Upper lobe of left lung (tissue), 6 donors: ENCODE data around the gene SULT1C2. TPM values are rescaled to one million over a fixed set of nuclear protein-coding genes. Genes with fewer than 3 reads are reported as not detected.

Experiments used
- ATAC-seq, 2 donors: fragments of 200-7000 bp; cut with Tn5 transposase; one replicate each; pipeline ENCODE4 v1.9.1; 2022; ENCODE audit warnings: mild to moderate bottlenecking in 2 of 2, moderate library complexity in 2 of 2; ENCODE audit not compliant: low FRiP score in 2 of 2
- DNase-seq, 2 donors: peaks; one replicate each; pipeline ENCODE4 v3.0.0-alpha.2; 2019 to 2020
- H3K27ac ChIP-seq, 4 donors: fragments of 200-600 bp; sonication (generic); one replicate each; pipeline ENCODE4 v1.5.1; 2016 to 2019
- H3K27me3 ChIP-seq, 4 donors: fragments of 200-600 bp; sonication (generic); one replicate each; pipeline ENCODE4 v1.5.1; 2017 to 2019
- H3K36me3 ChIP-seq, 4 donors: fragments of 200-600 bp; sonication (generic); one replicate each; pipeline ENCODE4 v1.5.1; 2016 to 2019
- H3K4me1 ChIP-seq, 4 donors: fragments of 200-600 bp; sonication (generic); one replicate each; pipeline ENCODE4 v1.5.1; 2018 to 2019
- H3K4me3 ChIP-seq, 4 donors: fragments of 200-600 bp; sonication (generic); one replicate each; pipeline ENCODE4 v1.5.1; 2017 to 2019; ENCODE audit warnings: mild to moderate bottlenecking in 2 of 4, moderate library complexity in 1 of 4
- H3K9me3 ChIP-seq, 4 donors: fragments of 200-600 bp; sonication (generic); one replicate each; pipeline ENCODE4 v1.5.1; 2018 to 2019
- EP300 ChIP-seq, 4 donors: sonication (generic); formaldehyde crosslinking; IDR thresholded peaks; one replicate each; pipeline ENCODE4 v1.5.1; 2017; ENCODE audit warnings: antibody characterized with exemption in 4 of 4, control low read depth in 2 of 4
- POLR2A ChIP-seq, 4 donors: fragments of 450-650 bp; IDR thresholded peaks; one replicate each; pipeline ENCODE4 v1.5.1; 2016 to 2017; ENCODE audit warnings: antibody characterized with exemption in 4 of 4, mild to moderate bottlenecking in 2 of 4
- POLR2AphosphoS5 ChIP-seq, 2 donors: sonication (generic); formaldehyde crosslinking; IDR thresholded peaks; one replicate each; pipeline ENCODE4 v1.5.1; 2017; ENCODE audit warnings: antibody characterized with exemption in 2 of 2
- WGBS, 2 donors: methylation state at CpG; one replicate each; pipeline ENCODE4 v1.1.5; 2017 to 2018; 5-methylcytosine and 5-hydroxymethylcytosine counted together
- total RNA-seq, 6 donors: library from RNA; depleted of rRNA in 4 of 6; stranded (reverse); fragments of >200 nt in 4 of 6; gene quantifications; one replicate each; pipeline versions ENCODE4 v1.1.0 to v1.2.1, GENCODE V29; 2016 to 2021
- TF ChIP-seq, protein P1 (sequence below), 6 experiments: fragments of 450-650 bp in 4 of 6; fragments of 200-600 bp in 2 of 6; sonication (generic) in 2 of 6; IDR thresholded peaks; one replicate each; pipeline ENCODE4 v1.5.1; 2016 to 2019; ENCODE audit warnings: antibody characterized with exemption in 6 of 6
- donor health status: DM: no; HTN: no; CAD: no; lungs with moderate emphysema.
- donor health status: DM: no; HTN: yes; CAD: no; lungs with severe emphysema.

SULT1C2 gene
- total RNA-seq, 6 donors from 2014 or later, result 0.49 to 7.7 (median 4.8) TPM

DNA sequence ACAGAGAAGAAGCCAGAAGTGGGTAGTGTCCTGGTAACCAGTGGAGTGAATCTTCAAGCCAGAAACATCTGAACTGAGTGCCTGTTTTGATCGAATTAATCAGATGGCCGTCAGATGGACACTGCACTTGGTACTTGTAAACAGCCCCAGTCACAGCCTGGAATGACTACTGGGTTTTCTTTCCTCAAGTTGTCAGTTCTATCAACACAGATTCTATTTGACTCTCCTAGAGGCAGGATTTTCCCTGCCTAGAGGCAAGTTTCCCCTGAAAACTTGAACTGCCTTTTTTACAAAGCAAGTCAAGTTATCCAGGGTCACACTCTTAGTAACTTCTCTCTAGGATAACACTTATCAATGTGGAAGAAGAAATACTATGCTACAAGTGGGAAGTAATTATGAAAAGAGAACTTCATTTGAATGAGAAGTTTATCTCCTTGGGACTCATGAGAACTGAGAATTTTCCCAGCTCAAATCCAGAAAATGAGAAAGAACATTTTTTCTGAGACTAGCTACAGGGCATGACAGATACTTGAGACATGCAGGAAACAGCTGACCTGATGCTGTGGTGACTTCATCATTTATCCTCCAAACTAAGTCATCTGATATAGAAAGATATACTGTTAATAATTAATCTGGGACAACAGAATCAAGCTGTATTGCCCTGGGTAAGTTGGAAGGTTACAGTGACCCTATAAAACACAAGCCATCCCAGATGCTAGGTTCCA, 36.0 kb downstream of the SULT1C2 start:
- Histone ChIP-seq H3K4me3 (no peak overlapping the region), H3K9me3 (no peaks in the 10 kb centered on the region), H3K27ac (no peak overlapping the region), H3K36me3 (no peaks in the 10 kb centered on the region), H3K27me3 (no peaks in the 10 kb centered on the region), H3K4me1 (no peaks in the 10 kb centered on the region)
- ATAC-seq, result no peak
- no peak for DNase-seq
- 78 to 86% methylated on average over 2 of the region's 2 CpGs for WGBS, 2 donors
- TF ChIP-seq EP300 (IDR thresholded peaks at IDR 0.05) (no peak), POLR2AphosphoS5 (IDR thresholded peaks at IDR 0.05) (no peak), POLR2A (IDR thresholded peaks at IDR 0.05) (no peak)
- TF ChIP-seq, protein P1, sequence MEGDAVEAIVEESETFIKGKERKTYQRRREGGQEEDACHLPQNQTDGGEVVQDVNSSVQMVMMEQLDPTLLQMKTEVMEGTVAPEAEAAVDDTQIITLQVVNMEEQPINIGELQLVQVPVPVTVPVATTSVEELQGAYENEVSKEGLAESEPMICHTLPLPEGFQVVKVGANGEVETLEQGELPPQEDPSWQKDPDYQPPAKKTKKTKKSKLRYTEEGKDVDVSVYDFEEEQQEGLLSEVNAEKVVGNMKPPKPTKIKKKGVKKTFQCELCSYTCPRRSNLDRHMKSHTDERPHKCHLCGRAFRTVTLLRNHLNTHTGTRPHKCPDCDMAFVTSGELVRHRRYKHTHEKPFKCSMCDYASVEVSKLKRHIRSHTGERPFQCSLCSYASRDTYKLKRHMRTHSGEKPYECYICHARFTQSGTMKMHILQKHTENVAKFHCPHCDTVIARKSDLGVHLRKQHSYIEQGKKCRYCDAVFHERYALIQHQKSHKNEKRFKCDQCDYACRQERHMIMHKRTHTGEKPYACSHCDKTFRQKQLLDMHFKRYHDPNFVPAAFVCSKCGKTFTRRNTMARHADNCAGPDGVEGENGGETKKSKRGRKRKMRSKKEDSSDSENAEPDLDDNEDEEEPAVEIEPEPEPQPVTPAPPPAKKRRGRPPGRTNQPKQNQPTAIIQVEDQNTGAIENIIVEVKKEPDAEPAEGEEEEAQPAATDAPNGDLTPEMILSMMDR (IDR thresholded peaks at IDR 0.05), result no peak

GRCh38 chr2:108325756-108326155, 37.1 kb downstream of the SULT1C2 start:
- DNase-seq, result no peak
- Histone ChIP-seq H3K27me3 (no peaks in the 10 kb centered on the region), H3K4me3 (no peak overlapping the region), H3K9me3 (no peaks in the 10 kb centered on the region), H3K27ac (no peak overlapping the region), H3K36me3 (no peaks in the 10 kb centered on the region), H3K4me1 (no peaks in the 10 kb centered on the region)
- no peak for TF ChIP-seq POLR2A (IDR thresholded peaks at IDR 0.05)
- TF ChIP-seq, protein P1 (IDR thresholded peaks at IDR 0.05), result no peak
- TF ChIP-seq EP300 (IDR thresholded peaks at IDR 0.05), result no peak
- no peak for TF ChIP-seq POLR2AphosphoS5 (IDR thresholded peaks at IDR 0.05)
- no peak for ATAC-seq
- 92 to 95% methylated on average over 2 of the region's 2 CpGs for WGBS, 2 donors

DNA sequence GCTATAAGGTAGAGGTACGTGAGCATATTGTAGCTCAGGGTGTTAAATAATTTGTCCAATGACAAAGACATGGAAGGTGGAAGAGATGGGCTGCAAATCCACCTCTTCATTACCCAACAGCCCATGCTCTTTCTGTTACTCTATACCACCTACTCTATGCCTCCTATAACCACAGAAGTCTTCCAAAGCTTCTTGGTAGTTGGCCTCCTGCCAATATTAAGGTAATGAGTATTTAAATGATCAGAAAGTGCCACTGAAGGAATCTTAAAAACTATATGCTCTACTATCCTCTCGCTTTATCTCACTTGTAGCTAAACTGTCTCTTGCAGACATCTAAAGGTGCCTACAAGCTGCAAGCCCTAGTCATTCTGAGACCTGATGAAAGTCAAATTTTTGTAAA, 41.1 kb downstream of the SULT1C2 start:
- no peak for ATAC-seq
- H3K4me1 ChIP-seq, result no peaks in the 10 kb centered on the region
- no peak overlapping the region for H3K4me3 ChIP-seq
- DNase-seq, result no peak
- H3K27ac ChIP-seq, result no peak overlapping the region
- H3K27me3 ChIP-seq, result no peaks in the 10 kb centered on the region
- no peaks in the 10 kb centered on the region for H3K9me3 ChIP-seq
- no peaks in the 10 kb centered on the region for H3K36me3 ChIP-seq
- TF ChIP-seq POLR2A (IDR thresholded peaks at IDR 0.05) (no peak), POLR2AphosphoS5 (IDR thresholded peaks at IDR 0.05) (no peak), EP300 (IDR thresholded peaks at IDR 0.05) (no peak)
- TF ChIP-seq, protein P1 (IDR thresholded peaks at IDR 0.05), result no peak
- 92 to 98% methylated on average over 2 of the region's 2 CpGs for WGBS, 2 donors

DNA sequence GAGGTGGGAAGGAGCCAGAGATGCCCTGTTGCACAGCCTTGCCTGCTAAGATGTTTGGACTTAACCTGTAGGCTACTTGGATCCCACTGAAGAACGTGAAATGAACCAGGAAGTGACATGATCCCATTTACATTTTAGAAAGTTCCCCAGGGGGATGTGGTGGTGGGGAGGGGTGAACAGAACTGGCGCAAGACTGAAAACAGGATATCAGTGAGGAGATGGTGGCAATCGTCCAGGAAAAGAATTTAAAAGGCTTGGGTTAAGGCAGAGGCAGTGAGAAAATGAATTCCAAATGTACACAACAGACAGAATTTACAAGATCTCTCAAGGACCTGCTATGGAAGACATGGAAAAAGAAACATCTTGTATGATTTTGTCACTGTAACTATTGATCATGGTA, 42.3 kb downstream of the SULT1C2 start:
- Histone ChIP-seq H3K9me3 (no peaks in the 10 kb centered on the region), H3K4me3 (no peak overlapping the region), H3K27me3 (no peaks in the 10 kb centered on the region), H3K27ac (no peak overlapping the region), H3K4me1 (no peaks in the 10 kb centered on the region), H3K36me3 (no peaks in the 10 kb centered on the region)
- TF ChIP-seq POLR2A (IDR thresholded peaks at IDR 0.05), result no peak
- TF ChIP-seq, protein P1 (IDR thresholded peaks at IDR 0.05), result no peak
- no peak for TF ChIP-seq POLR2AphosphoS5 (IDR thresholded peaks at IDR 0.05)
- no peak for TF ChIP-seq EP300 (IDR thresholded peaks at IDR 0.05)
- 11 to 20% methylated on average over 3 of the region's 3 CpGs for WGBS, 2 donors
- DNase-seq (no peak), ATAC-seq (no peak)

- Histone ChIP-seq H3K27me3 (no peaks in the 10 kb centered on the region), H3K4me3 (no peak overlapping the region), H3K36me3 (no peaks in the 10 kb centered on the region), H3K27ac (no peak overlapping the region), H3K4me1 (no peaks in the 10 kb centered on the region), H3K9me3 (no peaks in the 10 kb centered on the region)
- WGBS, 2 donors, result 47% methylated on average over 3 of the region's 3 CpGs
- ATAC-seq (no peak), DNase-seq (no peak)
- TF ChIP-seq POLR2A (IDR thresholded peaks at IDR 0.05), result no peak
- TF ChIP-seq, protein P1 (IDR thresholded peaks at IDR 0.05), result no peak
- no peak for TF ChIP-seq EP300 (IDR thresholded peaks at IDR 0.05)
- TF ChIP-seq POLR2AphosphoS5 (IDR thresholded peaks at IDR 0.05), result no peak
Observed at GRCh38 chr2:108345951-108346350, 57.3 kb downstream of the SULT1C2 start.
